Stomach smooth muscle (tissue), 2 donors: ENCODE data around the gene EEFSEC.

Experiments used
- H3K27ac ChIP-seq: one replicate; pipeline ENCODE4 v1.7.0; 2013; ENCODE audit warnings: mild to moderate bottlenecking, low read length, inconsistent platforms
- H3K27me3 ChIP-seq, 2 donors: one replicate each; pipeline ENCODE4 v1.7.0; 2013; ENCODE audit warnings: low read length in 2 of 2; ENCODE audit not compliant: insufficient read depth in 2 of 2, control insufficient read depth in 1 of 2
- H3K36me3 ChIP-seq, 2 donors: one replicate each; pipeline ENCODE4 v1.7.0; 2013; ENCODE audit warnings: low read length in 2 of 2; ENCODE audit not compliant: control insufficient read depth in 2 of 2, insufficient read depth in 2 of 2
- H3K4me1 ChIP-seq: one replicate; pipeline ENCODE4 v1.7.0; 2013; ENCODE audit warnings: low read length; ENCODE audit not compliant: control insufficient read depth, insufficient read depth
- H3K4me3 ChIP-seq, 2 donors: one replicate each; pipeline ENCODE4 v1.7.0; 2013; ENCODE audit warnings: low read length in 2 of 2
- H3K9ac ChIP-seq, 2 donors: one replicate each; pipeline ENCODE4 v1.7.0; 2013; ENCODE audit warnings: low read length in 2 of 2, mild to moderate bottlenecking in 1 of 2
- H3K9me3 ChIP-seq, 2 donors: one replicate each; pipeline ENCODE4 v1.7.0; 2013; ENCODE audit warnings: low read length in 2 of 2; ENCODE audit not compliant: control insufficient read depth in 2 of 2
- donor health status: healthy.
- donor health status: Pancreatic carcinoma.

The EEFSEC gene

DNA sequence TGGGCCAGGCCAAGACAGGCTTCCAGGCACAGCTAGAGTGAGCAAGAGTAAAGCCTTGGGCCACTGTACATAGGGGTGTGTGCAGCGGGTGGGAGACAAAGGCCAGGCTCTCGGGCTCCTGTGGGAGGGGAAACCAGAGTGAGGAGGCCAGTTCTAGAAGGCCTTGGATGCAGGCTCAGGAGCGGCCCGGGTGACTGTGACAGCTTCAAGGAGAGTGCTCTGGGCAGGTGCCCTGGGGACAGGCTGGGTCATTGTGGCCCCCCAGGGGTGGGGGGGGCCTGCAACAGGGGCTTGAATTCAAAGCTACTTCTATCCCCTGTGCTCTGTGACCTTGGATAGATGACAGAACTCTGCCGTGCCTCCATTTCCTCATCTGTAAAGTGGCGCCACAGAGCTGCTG is 204.3 kb downstream of the EEFSEC start:
- H3K4me1 ChIP-seq = peaks cover 18% of the 10 kb centered on the region
- peaks cover 3 to 10% of the 10 kb centered on the region in 2 donors for H3K36me3 ChIP-seq
- H3K9ac ChIP-seq = no peak overlapping the region
- H3K27me3 ChIP-seq = no peaks in the 10 kb centered on the region
- H3K4me3 ChIP-seq = no peak overlapping the region
- H3K27ac ChIP-seq = no peak overlapping the region
- H3K9me3 ChIP-seq = no peaks in the 10 kb centered on the region

DNA sequence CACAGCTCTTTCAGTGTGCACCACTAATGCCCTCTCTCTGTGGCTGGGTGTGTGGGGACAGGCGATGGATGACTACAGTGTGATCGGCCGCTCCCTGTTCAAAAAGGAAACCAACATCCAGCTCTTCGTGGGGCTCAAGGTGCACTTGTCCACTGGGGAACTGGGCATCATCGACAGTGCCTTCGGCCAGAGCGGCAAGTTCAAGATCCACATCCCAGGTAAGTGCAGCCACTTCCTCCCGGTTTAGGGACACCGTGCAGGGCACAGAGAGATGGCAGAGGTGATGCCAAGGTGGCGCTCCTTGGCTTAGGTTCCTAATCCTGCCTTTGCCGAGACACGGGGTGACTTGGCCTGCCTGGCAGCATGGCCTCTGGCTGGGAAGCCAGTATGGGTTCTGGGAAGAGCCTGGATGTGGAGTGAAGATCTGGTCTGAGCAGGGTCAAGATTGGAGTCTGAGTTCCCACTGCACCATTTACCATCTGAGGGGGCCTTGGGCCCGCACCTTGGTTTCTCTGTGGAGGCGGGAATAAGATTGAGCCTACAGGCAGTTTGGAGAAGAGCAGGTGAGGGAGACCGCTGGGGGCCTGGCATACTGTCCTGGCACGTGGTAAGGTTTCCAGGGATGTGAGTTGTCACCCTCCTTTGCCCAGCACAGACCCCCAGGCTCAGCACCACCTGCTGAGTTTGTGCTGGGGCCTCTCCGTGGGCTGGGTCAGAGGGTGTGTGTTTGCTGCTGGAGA is 205.0 kb downstream of the EEFSEC start:
- no peak overlapping the region for H3K4me3 ChIP-seq
- no peaks in the 10 kb centered on the region for H3K27me3 ChIP-seq
- H3K36me3 ChIP-seq = peaks cover 6 to 10% of the 10 kb centered on the region in 2 donors
- no peak overlapping the region for H3K27ac ChIP-seq
- peaks cover 18% of the 10 kb centered on the region for H3K4me1 ChIP-seq
- H3K9ac ChIP-seq = no peak overlapping the region
- no peaks in the 10 kb centered on the region for H3K9me3 ChIP-seq

DNA sequence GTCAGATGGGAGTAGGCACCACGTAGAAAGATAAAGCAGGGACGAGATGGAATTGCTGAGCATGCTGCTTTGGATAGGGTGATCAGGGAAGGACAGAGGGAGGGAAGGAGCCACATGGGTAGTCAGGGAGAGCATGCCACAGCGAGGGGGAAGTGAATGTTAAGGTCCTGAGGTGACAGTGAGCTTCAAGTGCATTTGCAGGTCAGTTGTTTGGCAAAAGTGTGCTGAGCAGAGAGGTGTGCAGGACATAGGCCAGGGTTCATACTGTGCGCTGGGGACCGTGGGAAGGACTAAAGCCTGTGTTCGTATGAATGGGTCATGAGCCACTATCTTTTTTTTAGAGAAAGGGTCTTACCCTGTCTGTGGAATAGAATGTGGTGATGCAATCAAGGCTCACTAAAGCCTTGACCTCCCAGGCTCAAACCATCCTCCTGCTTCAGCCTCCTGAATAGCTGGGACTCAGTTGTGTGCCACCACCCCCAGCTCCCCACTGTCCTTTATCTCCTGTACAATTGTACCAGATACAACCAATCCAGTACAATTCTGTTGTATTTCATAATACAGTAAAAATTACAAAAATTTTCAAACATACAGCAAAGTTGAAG is 205.9 kb downstream of the EEFSEC start:
- peaks cover 6 to 10% of the 10 kb centered on the region in 2 donors for H3K36me3 ChIP-seq

GRCh38 chr3:128359846-128360642 is 206.8 kb downstream of the EEFSEC start:
- Histone ChIP-seq H3K27ac (no peak overlapping the region), H3K4me1 (peaks cover 2% of the 10 kb centered on the region), H3K36me3 (peaks cover 6 to 10% of the 10 kb centered on the region in 2 donors), H3K27me3 (no peaks in the 10 kb centered on the region), H3K4me3 (no peak overlapping the region), H3K9me3 (no peaks in the 10 kb centered on the region), H3K9ac (no peak overlapping the region)

More for the DNA sequence above, 205.9 kb downstream of the EEFSEC start:
- Histone ChIP-seq H3K9ac (no peak overlapping the region), H3K4me1 (peaks cover 11% of the 10 kb centered on the region), H3K9me3 (no peaks in the 10 kb centered on the region), H3K27ac (no peak overlapping the region), H3K4me3 (no peak overlapping the region), H3K27me3 (no peaks in the 10 kb centered on the region)

DNA sequence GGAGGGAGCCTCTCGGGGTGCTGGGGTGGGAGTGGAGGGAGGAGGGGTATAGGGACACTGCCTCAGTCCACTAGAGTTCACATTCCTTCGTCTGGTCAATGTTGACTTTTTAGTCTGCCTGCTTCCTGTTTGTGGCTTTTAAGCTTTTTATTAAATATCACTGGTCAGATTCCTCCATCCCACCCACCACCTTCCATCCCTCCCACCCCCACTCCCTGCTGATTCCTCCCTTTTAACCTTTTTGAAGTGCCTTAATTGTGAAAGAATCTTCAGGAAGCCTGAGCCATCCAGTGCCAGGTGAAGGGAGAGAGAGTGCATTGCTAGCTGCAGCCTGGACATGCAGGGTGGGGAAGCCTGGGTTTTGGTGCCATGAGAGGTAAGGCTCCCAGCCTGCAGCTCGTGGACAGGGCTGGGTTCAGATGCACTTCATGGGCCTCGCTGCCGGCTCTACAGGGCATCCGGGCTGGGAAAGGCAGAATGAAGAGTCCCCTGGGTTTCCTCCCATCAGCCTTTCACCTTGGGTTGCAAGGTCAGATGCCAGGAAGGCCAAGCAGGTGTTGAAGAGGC is 207.5 kb downstream of the EEFSEC start:
- Histone ChIP-seq H3K9me3 (no peaks in the 10 kb centered on the region), H3K4me1 (no peaks in the 10 kb centered on the region), H3K36me3 (peaks cover 6 to 10% of the 10 kb centered on the region in 2 donors), H3K4me3 (no peak overlapping the region), H3K27ac (no peak overlapping the region), H3K9ac (no peak overlapping the region), H3K27me3 (no peaks in the 10 kb centered on the region)

DNA sequence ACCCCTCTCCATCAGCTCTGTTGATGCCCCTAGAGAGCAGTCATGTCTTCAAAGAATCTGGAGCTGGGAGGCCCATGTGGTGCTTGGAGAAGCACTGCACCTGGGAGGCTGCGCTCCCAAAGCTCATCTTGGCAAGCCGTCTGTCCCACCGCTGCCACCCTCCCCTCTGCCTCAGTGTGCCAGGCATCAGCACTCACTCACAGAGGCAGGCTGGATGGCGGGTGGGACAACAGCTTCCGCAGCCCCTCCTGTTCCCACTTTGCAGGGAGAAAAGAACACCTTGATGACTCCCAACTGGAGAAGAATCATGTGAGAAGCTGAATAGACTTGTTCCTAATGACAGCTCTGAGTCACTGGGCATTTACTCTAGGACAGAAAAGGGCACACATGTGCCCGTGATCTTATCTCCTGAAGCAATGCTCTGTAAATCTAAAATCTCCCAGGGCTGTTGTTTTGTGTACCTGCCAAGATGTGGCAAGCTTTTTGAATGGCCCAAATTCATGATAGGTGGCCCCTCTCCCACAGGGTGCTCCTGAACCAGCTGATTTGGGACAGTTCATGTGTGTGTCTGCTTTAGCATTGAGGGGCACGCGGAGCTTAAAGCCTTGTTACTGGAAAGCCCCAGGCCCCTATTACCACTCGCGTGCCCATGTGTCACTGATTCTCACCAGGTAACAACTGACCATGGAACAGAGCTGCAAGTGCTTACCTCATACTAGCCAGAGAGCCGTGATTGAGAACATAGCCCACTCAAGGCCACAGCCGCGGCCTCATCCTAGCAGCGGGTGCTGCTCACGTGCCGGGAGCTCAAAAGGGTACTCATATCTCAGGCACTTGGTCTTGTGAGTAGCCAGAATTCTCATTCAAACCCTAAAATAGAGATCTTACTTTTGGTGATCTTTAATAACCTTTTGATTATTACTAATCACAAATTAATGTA is 209.0 kb downstream of the EEFSEC start:
- no peak overlapping the region for H3K9ac ChIP-seq
- no peak overlapping the region for H3K27ac ChIP-seq
- H3K36me3 ChIP-seq = peaks cover 6 to 10% of the 10 kb centered on the region in 2 donors
- no peak overlapping the region for H3K4me3 ChIP-seq
- H3K27me3 ChIP-seq = no peaks in the 10 kb centered on the region
- no peaks in the 10 kb centered on the region for H3K9me3 ChIP-seq
- H3K4me1 ChIP-seq = no peaks in the 10 kb centered on the region

GRCh38 chr3:128364291-128364690 is 211.0 kb downstream of the EEFSEC start:
- Histone ChIP-seq H3K27ac (no peak overlapping the region), H3K4me1 (no peaks in the 10 kb centered on the region), H3K36me3 (peaks cover 6 to 12% of the 10 kb centered on the region in 2 donors), H3K9me3 (no peaks in the 10 kb centered on the region), H3K4me3 (no peak overlapping the region), H3K27me3 (no peaks in the 10 kb centered on the region), H3K9ac (no peak overlapping the region)

GRCh38 chr3:128364808-128365360 is 211.6 kb downstream of the EEFSEC start:
- Histone ChIP-seq H3K36me3 (peaks cover 3 to 12% of the 10 kb centered on the region in 2 donors), H3K9me3 (no peaks in the 10 kb centered on the region), H3K9ac (no peak overlapping the region), H3K4me1 (no peaks in the 10 kb centered on the region), H3K4me3 (no peak overlapping the region), H3K27ac (no peak overlapping the region), H3K27me3 (no peaks in the 10 kb centered on the region)

GRCh38 chr3:128366136-128366535 is 212.9 kb downstream of the EEFSEC start:
- no peaks in the 10 kb centered on the region for H3K9me3 ChIP-seq
- no peak overlapping the region for H3K4me3 ChIP-seq
- H3K9ac ChIP-seq = no peak overlapping the region
- no peak overlapping the region for H3K27ac ChIP-seq
- H3K4me1 ChIP-seq = no peaks in the 10 kb centered on the region
- peaks cover 3 to 12% of the 10 kb centered on the region in 2 donors for H3K36me3 ChIP-seq
- no peaks in the 10 kb centered on the region for H3K27me3 ChIP-seq
